Keratinocyte (primary cell): Measurements from ENCODE around the gene MYPOP. TPM values are rescaled to one million over a fixed set of nuclear protein-coding genes. Genes with fewer than 3 reads are reported as not detected.

Source experiments
- DNase-seq: peaks from one replicate; pipeline ENCODE4 v3.0.0-alpha.2; 2011; ENCODE audit warnings: low read depth, missing footprints, low spot score
- FAIRE-seq: peaks from 2 replicates; lab custom pipeline; 2011; peaks lifted over from hg19 to GRCh38; lab: Jason Lieb, UNC
- H2AFZ ChIP-seq: 2 replicates; pipeline ENCODE4 v1.6.0; 2012; ENCODE audit warnings: low read length, control low read depth, inconsistent platforms; ENCODE audit not compliant: control insufficient read depth
- H3K27ac ChIP-seq: 2 replicates; pipeline ENCODE4 v1.5.1; 2011; ENCODE audit warnings: low read length; ENCODE audit not compliant: control insufficient read depth, insufficient read depth
- H3K27me3 ChIP-seq: 3 replicates; pipeline ENCODE4 v1.6.0; 2011; ENCODE audit warnings: low read length; ENCODE audit not compliant: control insufficient read depth, insufficient read depth; ENCODE audit errors: extremely low read depth
- H3K36me3 ChIP-seq, 2 experiments: 2 replicates in 1 of 2; 3 replicates in 1 of 2; pipeline ENCODE4 v1.5.1; 2011; ENCODE audit warnings: low read length in 2 of 2, mild to moderate bottlenecking in 1 of 2; ENCODE audit not compliant: control insufficient read depth in 2 of 2, insufficient read depth in 2 of 2; ENCODE audit errors: extremely low read depth in 1 of 2
- H3K4me1 ChIP-seq: 3 replicates; pipeline ENCODE4 v1.5.1; 2011; ENCODE audit warnings: low read length; ENCODE audit not compliant: control insufficient read depth, insufficient read depth; ENCODE audit errors: extremely low read depth
- H3K4me2 ChIP-seq: 3 replicates; pipeline ENCODE4 v1.6.0; 2011; ENCODE audit warnings: low read depth, low read length; ENCODE audit not compliant: control insufficient read depth, insufficient read depth; ENCODE audit errors: extremely low read depth
- H3K4me3 ChIP-seq, 3 experiments: fragments of 200-600 bp in 1 of 3; sonication (generic) in 1 of 3; 2 replicates in 2 of 3; 3 replicates in 1 of 3; pipeline ENCODE4 v1.5.1; 2011 to 2016; ENCODE audit warnings: low read length in 3 of 3, mild to moderate bottlenecking in 3 of 3, control low read depth in 2 of 3, inconsistent platforms in 1 of 3, low read depth in 1 of 3, mixed read lengths in 1 of 3, mixed run types in 1 of 3, moderate library complexity in 1 of 3; ENCODE audit not compliant: control insufficient read depth in 2 of 3, insufficient read depth in 2 of 3; ENCODE audit errors: extremely low read depth in 1 of 3
- H3K79me2 ChIP-seq: 2 replicates; pipeline ENCODE4 v1.6.0; 2012; ENCODE audit warnings: low read length; ENCODE audit not compliant: control insufficient read depth, insufficient read depth
- H3K9ac ChIP-seq: 3 replicates; pipeline ENCODE4 v1.6.0; 2011; ENCODE audit warnings: low read length; ENCODE audit not compliant: control insufficient read depth, insufficient read depth; ENCODE audit errors: extremely low read depth
- H3K9me1 ChIP-seq: 3 replicates; pipeline ENCODE4 v1.6.0; 2011; ENCODE audit warnings: low read length; ENCODE audit not compliant: control insufficient read depth, insufficient read depth; ENCODE audit errors: extremely low read depth
- H3K9me3 ChIP-seq: 2 replicates; pipeline ENCODE4 v1.5.1; 2012; ENCODE audit warnings: low read depth, low read length; ENCODE audit not compliant: control insufficient read depth
- H4K20me1 ChIP-seq: 3 replicates; pipeline ENCODE4 v1.6.0; 2011; ENCODE audit warnings: low read length; ENCODE audit not compliant: control insufficient read depth, insufficient read depth; ENCODE audit errors: extremely low read depth
- CTCF ChIP-seq, 3 experiments: IDR thresholded peaks in 1 of 3; conservative IDR thresholded peaks in 1 of 3; optimal IDR thresholded peaks in 1 of 3; 2 replicates in 2 of 3; 3 replicates in 1 of 3; pipeline versions ENCODE3 to v1.5.1; 2011; ENCODE audit warnings: low read length in 3 of 3, mild to moderate bottlenecking in 3 of 3, moderate library complexity in 2 of 3, control low read depth in 1 of 3, inconsistent platforms in 1 of 3; ENCODE audit not compliant: insufficient read depth in 2 of 3; ENCODE audit errors: extremely low read depth in 1 of 3
- EZH2 ChIP-seq: IDR thresholded peaks from one replicate; pipeline ENCODE4 v1.6.1; 2012; ENCODE audit warnings: inconsistent platforms, mild to moderate bottlenecking, low read length, moderate library complexity
- dilution Hi-C: fragments of 300-500 bp; cut with MboI; formaldehyde crosslinking; loops from one replicate; pipeline ENCODE4 v1.7.0; 2020; ENCODE audit warnings: low sequenced_read_pairs; ENCODE audit not compliant: extremely low pct_ligation_motif_present
- polyA plus RNA-seq, 5 experiments: library from polyadenylated mRNA; depleted of rRNA in 3 of 5; stranded (reverse) in 3 of 5; stranded (forward) in 1 of 5; unstranded in 1 of 5; fragments of >200 nt; gene quantifications; 1 replicate in 1 of 5; 2 replicates in 3 of 5; 3 replicates in 1 of 5; pipeline versions ENCODE4 v1.2.1 to v1.2.3, GENCODE V29; 2011 to 2012; ENCODE audit warnings: missing spikeins in 2 of 5, low read depth in 1 of 5, low replicate concordance in 1 of 5

Gene MYPOP
- polyA plus RNA-seq, 1 donor (not counting 4 experiments of a cell fraction or from before 2014, with no cell fraction given): 1.3 TPM

- Histone ChIP-seq H3K4me1 (no peaks in the 10 kb centered on the region), H3K9ac (no peak overlapping the region), H3K36me3 (no peaks in the 10 kb centered on the region), H3K27ac (no peak overlapping the region), H3K4me2 (no peak overlapping the region), H2AFZ (no peak overlapping the region), H3K9me1 (no peaks in the 10 kb centered on the region), H3K27me3 (peaks cover 12% of the 10 kb centered on the region), H3K79me2 (no peaks in the 10 kb centered on the region), H3K4me3 (no peak overlapping the region), H3K9me3 (no peaks in the 10 kb centered on the region), H4K20me1 (no peaks in the 10 kb centered on the region)
- TF ChIP-seq CTCF (optimal IDR thresholded peaks at IDR 0.05 in 1 of 3, IDR thresholded peaks at IDR 0.05 in 1 of 3, conservative IDR thresholded peaks at IDR 0.05 in 1 of 3; ENCODE audit: extremely low read depth in 1 of 3, insufficient read depth in 2 of 3, low read length in 3 of 3) (no peak), EZH2 (no peak)
- FAIRE-seq: no peak
- dilution Hi-C loops: no loop called here
- no peak for DNase-seq
Measured at GRCh38 chr19:45917421-45918091, 15.1 kb upstream of the MYPOP start.

- Histone ChIP-seq H3K4me1 (no peaks in the 10 kb centered on the region), H3K4me2 (no peak within 1 kb of the TSS)
- FAIRE-seq: no peak
Measured at GRCh38 chr19:45913874-45914830, 11.7 kb upstream of the MYPOP start, which contains the start of gene NANOS2. NANOS2 (minus strand) TSS chr19:45914778; CDS start chr19:45914693, 85 bp downstream.

More at GRCh38 chr19:45913874-45914830, 11.7 kb upstream of the MYPOP start, which contains the start of gene NANOS2:
- Histone ChIP-seq H3K4me3 (no peak within 1 kb of the TSS), H2AFZ (no peak within 1 kb of the TSS), H3K27me3 (peaks cover 6% of the 10 kb centered on the region), H3K9me1 (no peaks in the 10 kb centered on the region), H3K27ac (no peak within 1 kb of the TSS), H3K36me3 (no peaks in the 10 kb centered on the region), H3K9me3 (no peaks in the 10 kb centered on the region), H3K9ac (no peak within 1 kb of the TSS), H4K20me1 (no peaks in the 10 kb centered on the region), H3K79me2 (no peaks in the 10 kb centered on the region)
- no peak for DNase-seq
- TF ChIP-seq EZH2 (no peak), CTCF (optimal IDR thresholded peaks at IDR 0.05 in 1 of 3, IDR thresholded peaks at IDR 0.05 in 1 of 3, conservative IDR thresholded peaks at IDR 0.05 in 1 of 3; ENCODE audit: extremely low read depth in 1 of 3, insufficient read depth in 2 of 3, low read length in 3 of 3) (peak in 1 of 3 experiments; percentile 20)
- dilution Hi-C loops: no loop called here
